Endothelial cell of umbilical vein (primary cell): ENCODE measurements around the gene WDR11.

Experiments used
- CTCF ChIP-seq, 2 donors: IDR thresholded peaks; 1 replicate in 1 of 2; 2 replicates in 1 of 2; pipeline ENCODE4 v1.5.1; 2011; ENCODE audit warnings: low read length in 2 of 2, mild to moderate bottlenecking in 2 of 2, moderate library complexity in 2 of 2, control low read depth in 1 of 2, inconsistent platforms in 1 of 2, low read depth in 1 of 2; ENCODE audit not compliant: insufficient read depth in 1 of 2; ENCODE audit errors: extremely low read depth in 1 of 2
- EZH2 ChIP-seq: IDR thresholded peaks from 2 replicates; pipeline ENCODE4 v1.6.1; 2012; ENCODE audit warnings: borderline replicate concordance, low read depth, mild to moderate bottlenecking, moderate library complexity, low read length, inconsistent platforms; ENCODE audit not compliant: severe bottlenecking
- FOS ChIP-seq: IDR thresholded peaks from 2 replicates; pipeline ENCODE4 v1.6.1; 2011; ENCODE audit warnings: mild to moderate bottlenecking, low read length, moderate library complexity, borderline replicate concordance; ENCODE audit not compliant: insufficient read depth
- GATA2 ChIP-seq: IDR thresholded peaks from 2 replicates; pipeline ENCODE4 v1.7.0; 2011; ENCODE audit warnings: low read depth, mild to moderate bottlenecking, moderate library complexity, mixed read lengths, low read length; ENCODE audit not compliant: insufficient read length, insufficient read depth
- JUN ChIP-seq: IDR thresholded peaks from 2 replicates; pipeline ENCODE4 v1.6.1; 2011; ENCODE audit warnings: borderline replicate concordance, low read depth; ENCODE audit not compliant: insufficient read length, insufficient read depth
- MAX ChIP-seq: IDR thresholded peaks from 2 replicates; pipeline ENCODE4 v1.6.1; 2011; ENCODE audit not compliant: insufficient read depth, insufficient read length
- POLR2A ChIP-seq: IDR thresholded peaks from 2 replicates; pipeline ENCODE4 v1.6.1; 2012; ENCODE audit warnings: low read depth, mild to moderate bottlenecking, control low read depth, low read length
- POLR2AphosphoS5 ChIP-seq: IDR thresholded peaks from 2 replicates; pipeline ENCODE4 v1.6.1; 2012; ENCODE audit warnings: low read depth, mild to moderate bottlenecking, control low read depth, low read length, moderate library complexity; ENCODE audit not compliant: insufficient read depth

- no peak for TF ChIP-seq POLR2A
- no peak for TF ChIP-seq EZH2
- TF ChIP-seq POLR2AphosphoS5, result no peak
- TF ChIP-seq CTCF (IDR thresholded peaks at IDR 0.05; ENCODE audit: extremely low read depth in 1 of 2, insufficient read depth in 1 of 2, low read depth in 1 of 2, low read length in 2 of 2), result no peak
- TF ChIP-seq GATA2, result no peak
- no peak for TF ChIP-seq MAX
- TF ChIP-seq JUN, result no peak
- no peak for TF ChIP-seq FOS
Observed at GRCh38 chr10:120926611-120927010, 75.4 kb downstream of the WDR11 start.
